ENCODE measurements around the gene PEAK1.
A peak's percentile ranks its signal among the peaks of the same experiment; 100 is the strongest.

The PEAK1 gene

DNA sequence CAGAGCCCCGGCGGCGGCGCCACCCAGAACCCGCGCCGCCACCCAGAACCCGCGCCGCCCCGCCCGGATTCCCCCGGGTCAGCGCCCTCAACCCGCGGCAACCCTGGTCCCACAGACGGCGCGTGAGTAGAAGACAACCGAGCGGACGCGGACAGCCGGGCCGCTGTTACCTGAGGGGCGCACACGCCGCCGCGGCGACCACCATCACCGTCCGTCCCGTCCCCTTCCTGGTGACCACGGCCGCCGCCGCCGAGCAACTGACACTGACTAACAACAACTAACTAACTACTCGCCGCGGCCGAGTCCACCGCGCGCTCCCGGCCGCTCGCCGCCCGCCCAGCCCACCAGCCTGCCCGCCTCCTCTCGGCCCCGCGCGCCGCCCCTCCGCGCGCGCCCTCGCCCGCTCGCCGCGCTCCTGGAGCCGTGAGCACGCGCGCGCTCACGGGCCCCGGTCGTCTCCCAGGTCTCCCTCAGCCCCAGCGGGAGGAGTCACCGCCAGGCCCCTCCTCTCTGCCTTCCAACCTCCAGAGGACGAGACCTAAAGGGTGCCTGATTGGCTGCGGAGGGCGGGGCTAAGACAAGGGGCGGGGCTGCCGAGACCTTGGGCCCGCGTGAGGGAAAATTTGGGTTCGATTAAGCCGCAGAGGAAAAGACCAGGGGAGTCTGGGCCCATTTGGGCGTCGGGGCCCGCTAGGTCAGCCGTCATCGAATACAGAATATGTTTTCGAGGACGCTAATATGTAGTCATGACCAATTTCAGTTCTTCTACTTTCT is at the start of gene PEAK1:
PEAK1 (minus strand) TSS at position 269 of the 774 bp plus-strand sequence. CDS start 238,178 bp downstream, outside the sequence.
- peak; percentile 99 to 100 for DNase-seq (ENCODE audit: low read depth in 2 of 2)

DNA sequence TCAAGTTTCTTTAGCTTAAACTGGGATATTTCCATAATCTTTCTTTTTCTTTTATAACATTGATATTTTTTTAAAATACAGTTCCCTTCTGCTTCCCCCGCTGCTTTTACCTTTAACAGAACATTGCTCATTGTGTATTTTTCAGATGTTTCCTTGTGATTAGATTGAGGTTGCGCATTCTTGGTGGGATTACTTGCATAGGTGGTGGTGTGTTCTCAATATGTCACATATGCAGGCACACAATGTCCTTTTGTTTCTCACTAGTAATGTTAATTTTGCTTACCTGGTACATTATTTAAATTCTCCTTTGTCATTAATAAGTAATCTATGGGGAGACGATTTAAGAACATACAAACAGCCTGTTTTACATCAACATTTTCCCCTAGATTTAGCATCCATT is 49.0 kb upstream of the PEAK1 start:
- DNase-seq (ENCODE audit: low read depth in 2 of 2) = no peak

DNA sequence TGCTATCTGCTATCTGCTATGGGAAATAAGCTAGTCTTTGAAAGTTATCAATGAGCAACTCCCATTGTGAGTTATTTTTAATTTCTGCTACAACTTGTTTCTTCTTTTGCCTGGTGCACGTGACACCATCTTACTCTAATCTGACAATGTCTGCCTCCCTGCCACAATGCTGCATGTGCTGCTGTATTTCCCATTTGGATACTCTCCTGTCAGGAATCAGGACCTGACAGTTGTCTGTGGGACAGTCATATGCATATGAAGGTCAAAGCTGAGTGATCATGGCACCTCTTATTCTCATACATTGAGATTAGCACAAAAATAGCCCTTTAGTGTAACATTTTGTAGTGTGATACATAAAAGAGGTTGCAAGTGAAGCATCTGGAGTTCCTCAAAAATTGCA is 46.6 kb upstream of the PEAK1 start:
- DNase-seq (ENCODE audit: low read depth in 2 of 2) = no peak

DNA sequence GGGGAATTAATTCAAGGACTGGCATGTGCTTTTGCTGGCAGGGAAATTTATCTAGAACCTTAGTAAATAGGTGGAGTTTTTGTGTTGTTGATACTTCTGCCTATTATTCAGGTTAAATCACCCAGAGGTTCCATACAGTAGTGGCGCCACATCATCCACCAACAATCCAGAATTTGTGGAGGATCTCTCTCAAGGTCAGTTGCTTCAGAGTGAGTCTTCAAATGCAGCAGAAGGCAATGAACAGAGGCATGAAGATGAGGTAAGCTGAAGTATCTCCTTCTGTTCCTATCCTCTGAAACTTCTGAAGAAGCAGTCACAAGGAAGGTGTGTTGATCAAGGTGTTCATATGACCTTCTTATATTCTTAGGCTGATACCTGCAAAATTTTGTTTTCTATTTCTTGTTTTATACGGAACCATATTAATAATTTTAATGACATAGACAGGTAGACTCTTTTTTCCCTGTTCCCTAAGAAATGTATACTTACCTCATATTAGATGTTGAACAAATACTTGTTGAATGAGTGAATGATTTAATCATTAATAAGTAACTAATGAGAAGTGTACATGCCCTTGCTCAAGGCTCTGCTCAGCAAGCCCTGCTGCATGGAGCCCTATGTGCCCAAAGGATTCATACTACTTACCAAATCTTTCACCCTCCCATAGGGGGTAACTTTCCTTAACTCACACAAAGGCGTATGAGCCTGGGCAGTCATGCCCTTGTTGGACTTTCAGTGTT is 44.4 kb upstream of the PEAK1 start:
- DNase-seq (ENCODE audit: low read depth in 2 of 2) = no peak

DNA sequence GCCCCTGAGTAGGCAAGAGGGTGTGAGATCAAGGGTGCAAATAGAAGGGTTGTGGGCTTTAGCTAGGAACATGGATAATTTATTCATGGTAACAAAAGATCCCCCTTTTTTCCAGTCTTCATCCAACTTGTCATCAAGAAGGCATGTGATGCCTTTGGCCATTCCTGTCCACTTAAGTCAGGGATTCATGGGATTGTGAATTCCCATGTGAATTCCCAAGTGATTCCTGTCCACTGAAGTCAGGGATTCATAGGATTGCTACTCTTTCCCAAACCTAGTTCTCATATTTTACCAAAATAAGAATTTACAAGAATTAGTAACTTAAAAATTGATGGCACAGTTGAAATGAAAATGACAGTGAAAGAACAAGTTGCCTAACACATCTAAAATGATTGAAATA is 41.6 kb upstream of the PEAK1 start:
- no peak for DNase-seq (ENCODE audit: low read depth in 2 of 2)

DNA sequence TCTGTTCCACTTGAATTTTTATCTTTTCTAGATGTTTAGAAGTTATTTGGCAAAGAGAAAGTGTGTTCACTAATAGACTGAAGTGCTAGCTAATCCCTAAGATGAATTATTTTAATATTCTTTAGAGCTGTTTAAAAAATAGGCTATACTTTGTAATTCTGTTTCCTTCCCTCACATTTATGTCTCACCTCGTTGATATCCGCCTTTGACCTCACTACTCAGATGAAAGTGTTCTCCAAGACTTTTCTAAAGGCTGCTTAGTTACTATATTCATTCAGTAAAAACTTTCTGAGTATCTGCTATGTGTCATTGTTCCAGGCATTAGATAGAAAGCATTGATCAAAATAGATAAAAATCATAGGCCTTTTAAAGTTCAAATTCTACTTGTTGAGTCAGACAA is 39.1 kb upstream of the PEAK1 start:
- DNase-seq (ENCODE audit: low read depth in 2 of 2) = no peak

GRCh38 chr15:77457905-77458265 is 38.0 kb upstream of the PEAK1 start:
- DNase-seq (ENCODE audit: low read depth in 2 of 2) = no peak

GRCh38 chr15:77457191-77457904 is 37.4 kb upstream of the PEAK1 start:
- no peak for DNase-seq (ENCODE audit: low read depth in 2 of 2)

- DNase-seq (ENCODE audit: low read depth in 2 of 2) = no peak
Observed at GRCh38 chr15:77456746-77457145, 36.8 kb upstream of the PEAK1 start.

- DNase-seq (ENCODE audit: low read depth in 2 of 2) = no peak
Observed at GRCh38 chr15:77455696-77456321, 35.9 kb upstream of the PEAK1 start.

DNA sequence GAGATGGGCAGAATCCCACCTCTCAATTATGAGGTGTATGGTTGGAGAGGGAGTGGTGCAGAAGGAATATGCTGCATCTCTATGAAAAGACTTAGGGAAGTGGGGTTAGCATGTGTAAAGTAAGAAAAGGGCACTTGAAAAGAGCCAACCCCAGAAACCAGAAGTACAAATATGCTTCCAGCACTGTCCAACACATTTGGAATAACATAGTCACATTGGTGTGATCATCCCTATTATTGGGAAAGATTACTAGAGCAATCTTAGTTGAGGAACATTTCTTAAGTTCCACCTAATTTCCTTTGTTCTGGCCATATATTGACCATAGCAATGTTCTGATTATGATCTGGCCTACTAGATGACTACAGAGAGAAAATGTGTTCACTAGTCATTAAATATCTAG is 35.0 kb upstream of the PEAK1 start:
- no peak for DNase-seq (ENCODE audit: low read depth in 2 of 2)

DNA sequence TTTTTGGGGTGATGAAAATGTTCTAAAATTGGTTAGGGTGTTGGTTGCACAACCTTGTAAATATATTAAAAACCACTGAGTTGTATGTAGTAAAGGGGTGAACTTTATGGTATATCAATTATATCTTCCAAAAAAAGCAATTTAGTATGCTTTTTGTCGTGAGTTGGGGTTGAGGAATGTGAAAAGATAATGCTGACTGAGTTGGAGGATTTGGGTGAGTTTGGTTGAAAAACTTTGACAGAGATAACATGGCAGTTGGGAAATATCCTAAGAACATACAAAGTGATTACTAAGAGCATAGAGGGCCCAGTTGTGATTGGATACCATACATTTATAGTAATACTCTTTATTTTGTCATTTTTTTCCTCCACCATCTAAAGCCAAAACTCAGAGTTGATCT is 34.4 kb upstream of the PEAK1 start:
- DNase-seq (ENCODE audit: low read depth in 2 of 2) = no peak

DNA sequence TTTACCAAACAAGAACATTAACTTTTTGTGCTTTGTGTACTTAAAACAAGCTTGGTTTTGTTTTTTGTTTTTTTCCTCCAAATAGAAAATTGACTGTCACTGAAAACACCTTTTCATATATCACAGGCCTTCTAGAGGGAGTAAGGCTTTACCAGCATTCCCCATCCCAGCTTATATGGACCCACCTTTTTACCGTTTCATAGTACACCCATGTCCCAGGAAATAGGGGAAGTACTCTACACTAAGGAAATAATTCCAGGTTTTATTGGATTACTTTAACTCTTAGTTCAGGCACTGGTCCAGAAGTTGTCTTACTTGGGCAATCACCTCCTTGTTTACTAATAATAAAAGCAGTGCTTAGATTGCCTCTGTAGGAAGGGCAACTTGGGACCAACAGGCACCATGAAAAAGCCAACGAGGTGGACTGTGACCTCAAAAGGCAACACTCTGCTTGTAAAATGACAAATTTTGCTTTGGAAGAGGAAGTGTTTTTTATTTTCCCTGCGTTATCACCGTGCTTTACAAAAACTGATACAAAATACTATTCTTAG is 27.0 kb upstream of the PEAK1 start:
- no peak for DNase-seq (ENCODE audit: low read depth in 2 of 2)

- DNase-seq (ENCODE audit: low read depth in 2 of 2) = no peak
Observed at GRCh38 chr15:77440378-77440999, 20.6 kb upstream of the PEAK1 start.

DNA sequence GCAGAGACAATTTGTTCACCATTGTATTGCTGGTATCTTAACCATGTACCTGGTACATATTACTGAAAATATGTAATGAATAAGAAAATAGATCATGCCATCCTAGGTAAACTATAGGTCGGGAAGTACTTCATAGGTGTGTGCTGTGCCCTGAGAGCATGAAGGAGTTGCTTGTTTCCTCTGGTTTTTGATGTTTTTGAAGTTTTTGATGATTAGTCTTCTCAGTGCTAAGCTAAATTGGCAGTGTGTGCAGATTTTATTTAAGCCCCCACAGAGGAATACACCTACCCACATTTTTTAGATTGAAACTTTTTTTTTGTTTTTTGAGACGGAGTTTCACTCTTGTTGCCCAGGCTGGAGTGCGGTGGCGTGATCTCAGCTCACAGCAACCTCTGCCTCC is 17.4 kb upstream of the PEAK1 start:
- DNase-seq (ENCODE audit: low read depth in 2 of 2) = no peak

DNA sequence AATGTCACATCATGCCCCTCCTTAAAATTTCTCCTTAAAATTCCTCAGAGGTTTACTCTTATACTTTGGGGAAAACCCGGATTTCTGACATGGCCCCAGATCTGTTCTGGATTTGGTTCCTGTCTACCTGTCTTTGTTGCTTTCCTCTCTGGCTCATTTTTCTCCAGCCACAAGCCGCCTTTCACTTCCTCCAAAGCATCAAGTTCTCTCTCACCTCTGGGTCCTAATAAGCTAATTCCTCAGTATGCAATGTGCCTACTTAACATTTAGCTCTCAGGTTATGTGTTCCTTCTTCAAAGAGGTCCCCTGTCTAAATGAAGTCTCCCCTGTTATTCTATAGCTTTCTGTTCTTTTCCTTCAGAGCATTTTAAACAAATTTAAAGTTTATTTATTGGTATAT is 16.9 kb upstream of the PEAK1 start:
- DNase-seq (ENCODE audit: low read depth in 2 of 2) = no peak

- no peak for DNase-seq (ENCODE audit: low read depth in 2 of 2)
Observed at GRCh38 chr15:77430652-77431051, 10.7 kb upstream of the PEAK1 start.

DNA sequence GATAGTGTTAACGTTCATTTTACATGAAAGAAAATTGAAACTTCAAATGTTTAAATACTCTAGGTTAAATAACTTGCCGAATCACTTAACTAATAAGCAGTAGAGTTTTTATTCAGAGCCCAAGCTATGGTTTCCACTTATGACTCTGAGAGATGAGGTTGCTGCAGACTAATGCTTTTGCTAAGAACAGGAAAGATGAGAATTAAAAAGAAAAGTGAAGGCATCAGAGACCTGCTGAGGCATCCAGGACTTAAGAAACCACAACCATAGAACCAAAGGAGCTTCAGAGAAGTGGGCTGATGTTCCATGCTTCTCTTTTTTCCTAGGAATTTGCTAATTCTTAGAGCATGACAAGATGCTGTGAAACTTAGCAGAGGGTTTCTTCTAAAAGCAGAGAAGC is 10.3 kb upstream of the PEAK1 start:
- DNase-seq (ENCODE audit: low read depth in 2 of 2) = no peak

- DNase-seq (ENCODE audit: low read depth in 2 of 2) = no peak
Observed at GRCh38 chr15:77426871-77427270, 7.0 kb upstream of the PEAK1 start.

GRCh38 chr15:77426377-77426776 is 6.5 kb upstream of the PEAK1 start:
- no peak for DNase-seq (ENCODE audit: low read depth in 2 of 2)

- no peak for DNase-seq (ENCODE audit: low read depth in 2 of 2)
Observed at GRCh38 chr15:77425104-77425503, 5.2 kb upstream of the PEAK1 start.

GRCh38 chr15:77421370-77421700 is 1.4 kb upstream of the PEAK1 start:
- no peak for DNase-seq (ENCODE audit: low read depth in 2 of 2)

Data from stimulated activated CD4-positive, alpha-beta T cell treated with anti-CD3 and anti-CD28 coated beads, Interleukin-4, amount 100 ng/mL, for 48 hours (primary cell).